PC-9 (cell line): ENCODE measurements around the gene ADAM8.

Experiments used
- EZH2 ChIP-seq: fragments of 200-600 bp; sonication (generic); IDR thresholded peaks from 2 replicates; pipeline ENCODE4 v1.8.0; 2017; ENCODE audit warnings: antibody characterized with exemption, low read depth
- TF ChIP-seq, protein P1 (sequence below): fragments of 200-600 bp; sonication (generic); conservative IDR thresholded peaks from 2 replicates; pipeline ENCODE4 v1.6.1; 2017; ENCODE audit warnings: mixed run types, antibody characterized with exemption, mild to moderate bottlenecking, moderate library complexity

DNA sequence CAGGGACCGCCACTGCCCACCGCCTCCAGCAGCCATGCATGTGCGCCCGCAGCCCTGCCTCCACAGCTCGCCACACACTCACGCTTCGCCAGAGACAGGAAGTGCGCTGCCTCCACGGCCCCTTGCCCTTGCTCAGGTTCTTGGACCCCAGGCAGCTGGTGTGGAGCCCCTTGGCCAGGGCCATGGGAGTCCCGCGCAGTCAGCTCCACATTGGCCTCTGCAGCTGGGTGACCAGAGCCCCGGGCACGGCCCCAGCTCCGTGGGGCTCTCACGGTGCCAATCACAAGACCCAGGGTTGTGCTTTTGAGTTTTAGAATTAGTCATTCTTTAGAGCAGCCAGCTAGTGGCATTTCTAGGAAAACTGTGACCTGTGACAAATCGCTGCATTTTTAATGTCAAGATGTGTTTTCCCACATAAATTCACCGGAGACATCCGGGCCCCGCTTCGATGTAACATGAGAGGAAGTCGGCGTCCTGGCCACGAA is 50.9 kb downstream of the ADAM8 start:
- TF ChIP-seq, protein P1, sequence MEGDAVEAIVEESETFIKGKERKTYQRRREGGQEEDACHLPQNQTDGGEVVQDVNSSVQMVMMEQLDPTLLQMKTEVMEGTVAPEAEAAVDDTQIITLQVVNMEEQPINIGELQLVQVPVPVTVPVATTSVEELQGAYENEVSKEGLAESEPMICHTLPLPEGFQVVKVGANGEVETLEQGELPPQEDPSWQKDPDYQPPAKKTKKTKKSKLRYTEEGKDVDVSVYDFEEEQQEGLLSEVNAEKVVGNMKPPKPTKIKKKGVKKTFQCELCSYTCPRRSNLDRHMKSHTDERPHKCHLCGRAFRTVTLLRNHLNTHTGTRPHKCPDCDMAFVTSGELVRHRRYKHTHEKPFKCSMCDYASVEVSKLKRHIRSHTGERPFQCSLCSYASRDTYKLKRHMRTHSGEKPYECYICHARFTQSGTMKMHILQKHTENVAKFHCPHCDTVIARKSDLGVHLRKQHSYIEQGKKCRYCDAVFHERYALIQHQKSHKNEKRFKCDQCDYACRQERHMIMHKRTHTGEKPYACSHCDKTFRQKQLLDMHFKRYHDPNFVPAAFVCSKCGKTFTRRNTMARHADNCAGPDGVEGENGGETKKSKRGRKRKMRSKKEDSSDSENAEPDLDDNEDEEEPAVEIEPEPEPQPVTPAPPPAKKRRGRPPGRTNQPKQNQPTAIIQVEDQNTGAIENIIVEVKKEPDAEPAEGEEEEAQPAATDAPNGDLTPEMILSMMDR = no peak
- no peak for TF ChIP-seq EZH2
